Lower lobe of right lung (tissue), 2 donors: ENCODE measurements around the gene SLC26A6. TPM values are rescaled to one million over a fixed set of nuclear protein-coding genes. Genes with fewer than 3 reads are reported as not detected.

ENCODE experiments used
- ATAC-seq, 2 donors: fragments of 200-7000 bp; cut with Tn5 transposase; one replicate each; pipeline ENCODE4 v1.9.1; 2020 to 2022; ENCODE audit warnings: mild to moderate bottlenecking in 2 of 2, moderate library complexity in 2 of 2
- DNase-seq: peaks from one replicate; pipeline ENCODE4 v3.0.0-alpha.2; 2020
- H3K27ac ChIP-seq: fragments of 200-600 bp; one replicate; pipeline ENCODE4 v1.8.0; 2022
- H3K27me3 ChIP-seq: fragments of 200-600 bp; one replicate; pipeline ENCODE4 v1.8.0; 2022; ENCODE audit warnings: low read depth
- H3K36me3 ChIP-seq: fragments of 200-600 bp; one replicate; pipeline ENCODE4 v1.8.0; 2022; ENCODE audit warnings: mild to moderate bottlenecking
- H3K4me1 ChIP-seq: fragments of 200-600 bp; one replicate; pipeline ENCODE4 v1.8.0; 2022
- H3K4me3 ChIP-seq: fragments of 200-600 bp; one replicate; pipeline ENCODE4 v1.8.0; 2022; ENCODE audit warnings: mild to moderate bottlenecking
- H3K9me3 ChIP-seq: fragments of 200-600 bp; one replicate; pipeline ENCODE4 v1.8.0; 2022
- CTCF ChIP-seq: fragments of 200-600 bp; IDR thresholded peaks from one replicate; pipeline ENCODE4 v1.8.0; 2022; ENCODE audit warnings: antibody characterized with exemption, mild to moderate bottlenecking
- intact Hi-C: fragments of 100-400 bp; cut with DNase I; formaldehyde crosslinking; loops from one replicate; pipeline ENCODE4 v1.11.0; 2022
- long read RNA-seq: library from polyadenylated mRNA; unstranded; transcript quantifications from one replicate; pipeline ENCODE4 v2.0.0, GENCODE V29; 2021
- total RNA-seq: library from RNA; stranded (reverse); fragmentation: NEBNext Ultra II Directional; extraction: Animal tissue kit (Norgen Biotek cat#: 25700); gene quantifications from one replicate; pipeline ENCODE4 v1.2.1, GENCODE V29; 2021
- donor health status: DM: no; HTN: yes; CAD: no; lungs with severe emphysema.

SLC26A6 gene
- total RNA-seq: 20.8 TPM
- long read RNA-seq, transcript SLC26A6-207 (21 exons, 2,630 nt): major isoform, 5 of 26 reads
- long read RNA-seq, partial matches to known transcripts: 4 of 26 reads
- long read RNA-seq, other reads (novel, unspliced or antisense): 17 of 26 reads

GRCh38 chr3:48635222-48636021 lies at the start of gene SLC26A6:
Gene SLC26A6 (minus strand): TSS chr3:48635461. CDS start chr3:48635393, 68 bp downstream.
- ATAC-seq (peak; percentile 98 to 99), DNase-seq (peak; percentile 98)
- Histone ChIP-seq H3K4me1 (peaks cover 20% of the 10 kb centered on the region), H3K4me3 (peak within 1 kb of the TSS; percentile 100), H3K27me3 (no peaks in the 10 kb centered on the region), H3K27ac (peak within 1 kb of the TSS; percentile 85), H3K36me3 (peaks cover 26% of the 10 kb centered on the region), H3K9me3 (no peaks in the 10 kb centered on the region)
- intact Hi-C loops: no loop called here
- peak; percentile 39 for TF ChIP-seq CTCF

GRCh38 chr3:48684480-48685143 lies 49.4 kb upstream of the SLC26A6 start:
- DNase-seq (peak; percentile 73), ATAC-seq (peak in 1 of 2 donors; percentile 9)
- H3K4me3 ChIP-seq: peak overlapping the region; percentile 92
- H3K9me3 ChIP-seq: no peaks in the 10 kb centered on the region
- intact Hi-C loops: no loop called here
- no peak for TF ChIP-seq CTCF
- H3K36me3 ChIP-seq: peaks cover 54% of the 10 kb centered on the region
- H3K27ac ChIP-seq: peak overlapping the region; percentile 58
- peaks cover 28% of the 10 kb centered on the region for H3K4me1 ChIP-seq
- H3K27me3 ChIP-seq: no peaks in the 10 kb centered on the region

GRCh38 chr3:48684054-48684349 lies 48.7 kb upstream of the SLC26A6 start:
- no peaks in the 10 kb centered on the region for H3K27me3 ChIP-seq
- DNase-seq (no peak), ATAC-seq (no peak)
- H3K9me3 ChIP-seq: no peaks in the 10 kb centered on the region
- H3K36me3 ChIP-seq: peaks cover 54% of the 10 kb centered on the region
- intact Hi-C loops: no loop called here
- peak overlapping the region; percentile 58 for H3K27ac ChIP-seq
- peak overlapping the region; percentile 92 for H3K4me3 ChIP-seq
- TF ChIP-seq CTCF: no peak
- H3K4me1 ChIP-seq: peaks cover 28% of the 10 kb centered on the region

GRCh38 chr3:48682786-48683185 lies 47.5 kb upstream of the SLC26A6 start:
- intact Hi-C loops: no loop called here
- Histone ChIP-seq H3K27ac (no peak overlapping the region), H3K36me3 (peaks cover 49% of the 10 kb centered on the region)

More at GRCh38 chr3:48682786-48683185, 47.5 kb upstream of the SLC26A6 start:
- DNase-seq (no peak), ATAC-seq (no peak)
- no peak overlapping the region for H3K4me3 ChIP-seq
- no peaks in the 10 kb centered on the region for H3K27me3 ChIP-seq
- H3K9me3 ChIP-seq: no peaks in the 10 kb centered on the region
- TF ChIP-seq CTCF: no peak
- H3K4me1 ChIP-seq: peaks cover 28% of the 10 kb centered on the region
